Mammary epithelial cell (primary cell): Measurements from ENCODE around the gene FOXN3.

Experiments
- EZH2 ChIP-seq: IDR thresholded peaks from 2 replicates; pipeline ENCODE4 v1.6.1; 2012; ENCODE audit warnings: low read length, inconsistent platforms, borderline replicate concordance
- TF ChIP-seq, protein P1 (sequence below), 2 donors: IDR thresholded peaks in 1 of 2; conservative IDR thresholded peaks in 1 of 2; 2 replicates each; pipeline ENCODE4 v1.5.1; 2011 to 2012; ENCODE audit warnings: inconsistent platforms in 2 of 2, low read length in 2 of 2, mild to moderate bottlenecking in 2 of 2, control low read depth in 1 of 2, low read depth in 1 of 2; ENCODE audit not compliant: insufficient read depth in 1 of 2; ENCODE audit errors: extremely low read depth in 1 of 2

DNA sequence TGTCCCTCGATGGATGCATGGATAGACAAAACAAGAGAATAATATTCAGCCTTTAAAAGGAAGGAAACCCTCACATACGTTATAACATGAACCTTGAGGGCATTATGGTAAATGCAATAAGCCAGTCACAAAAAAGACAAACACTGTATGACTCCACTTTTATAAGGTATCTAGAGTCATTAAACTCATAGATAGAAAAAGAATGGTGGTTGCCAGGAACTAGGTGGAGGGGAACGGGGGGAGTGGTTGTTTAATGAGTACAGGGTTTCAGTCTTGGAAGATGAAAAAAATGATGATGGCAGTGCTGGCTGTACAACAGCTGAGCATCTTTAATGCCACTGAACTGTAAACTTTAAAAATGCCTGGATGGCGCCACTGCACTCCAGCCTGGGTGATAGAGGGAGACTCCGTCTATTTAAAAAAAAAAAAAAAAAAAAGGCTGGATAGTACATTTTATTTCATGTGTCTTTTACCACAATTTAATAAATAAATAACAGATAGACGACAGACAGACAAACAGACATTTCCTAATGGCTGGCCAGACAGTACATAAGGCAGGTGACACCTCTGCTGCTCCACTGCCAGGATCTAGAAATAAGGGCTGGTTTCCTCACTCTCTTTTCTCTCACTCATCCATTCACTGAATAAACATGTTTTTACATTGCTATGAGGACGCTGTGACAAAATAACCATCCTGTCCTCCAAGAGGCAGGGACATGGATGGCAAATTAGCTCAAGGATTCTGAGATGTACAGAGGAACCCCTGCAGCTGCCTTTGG lies 118.8 kb downstream of the FOXN3 start:
- TF ChIP-seq, protein P1, sequence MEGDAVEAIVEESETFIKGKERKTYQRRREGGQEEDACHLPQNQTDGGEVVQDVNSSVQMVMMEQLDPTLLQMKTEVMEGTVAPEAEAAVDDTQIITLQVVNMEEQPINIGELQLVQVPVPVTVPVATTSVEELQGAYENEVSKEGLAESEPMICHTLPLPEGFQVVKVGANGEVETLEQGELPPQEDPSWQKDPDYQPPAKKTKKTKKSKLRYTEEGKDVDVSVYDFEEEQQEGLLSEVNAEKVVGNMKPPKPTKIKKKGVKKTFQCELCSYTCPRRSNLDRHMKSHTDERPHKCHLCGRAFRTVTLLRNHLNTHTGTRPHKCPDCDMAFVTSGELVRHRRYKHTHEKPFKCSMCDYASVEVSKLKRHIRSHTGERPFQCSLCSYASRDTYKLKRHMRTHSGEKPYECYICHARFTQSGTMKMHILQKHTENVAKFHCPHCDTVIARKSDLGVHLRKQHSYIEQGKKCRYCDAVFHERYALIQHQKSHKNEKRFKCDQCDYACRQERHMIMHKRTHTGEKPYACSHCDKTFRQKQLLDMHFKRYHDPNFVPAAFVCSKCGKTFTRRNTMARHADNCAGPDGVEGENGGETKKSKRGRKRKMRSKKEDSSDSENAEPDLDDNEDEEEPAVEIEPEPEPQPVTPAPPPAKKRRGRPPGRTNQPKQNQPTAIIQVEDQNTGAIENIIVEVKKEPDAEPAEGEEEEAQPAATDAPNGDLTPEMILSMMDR (conservative IDR thresholded peaks at IDR 0.05 in 1 of 2, IDR thresholded peaks at IDR 0.05 in 1 of 2; ENCODE audit: extremely low read depth in 1 of 2, insufficient read depth in 1 of 2, low read depth in 1 of 2, low read length in 2 of 2), result no peak
- TF ChIP-seq EZH2, result no peak
